ENCODE data around the gene ARMH4.

DNA sequence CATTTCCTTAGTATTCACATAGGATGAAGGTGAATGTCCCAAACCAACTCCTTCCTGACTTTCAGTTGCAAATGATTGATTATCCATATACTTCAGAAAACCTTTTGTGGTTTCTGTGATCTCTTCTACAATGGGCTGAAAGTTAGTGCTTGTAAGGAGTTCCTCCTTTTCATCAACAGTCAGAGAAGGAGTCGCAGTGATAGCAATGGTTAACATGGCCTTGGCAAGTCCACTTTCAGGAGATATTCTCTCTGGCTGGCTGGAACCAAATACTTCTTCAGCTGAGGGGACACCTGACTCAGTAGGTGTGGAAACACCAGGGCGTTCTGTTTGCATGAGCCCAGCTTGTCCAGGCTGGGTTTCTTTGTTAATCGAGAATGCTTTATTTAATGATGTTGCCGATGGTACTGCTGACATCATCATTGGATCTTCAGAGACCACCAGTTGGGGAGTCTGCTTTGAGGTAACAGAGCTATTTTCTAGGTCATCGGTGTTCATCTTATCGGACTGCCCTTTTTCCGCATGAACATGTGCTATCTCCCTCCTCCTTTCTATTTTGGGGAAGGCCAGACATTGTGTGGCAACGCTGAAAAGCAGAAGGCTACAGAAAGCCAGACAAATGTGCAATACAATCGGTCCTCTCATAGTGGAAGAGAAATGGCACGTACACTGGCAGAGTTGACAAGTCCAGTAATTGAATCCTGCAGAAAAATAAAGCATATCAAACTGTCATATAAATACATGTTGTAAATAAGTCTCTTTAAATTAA, 13.1 kb downstream of the ARMH4 start:
- TF ChIP-seq, protein P1, sequence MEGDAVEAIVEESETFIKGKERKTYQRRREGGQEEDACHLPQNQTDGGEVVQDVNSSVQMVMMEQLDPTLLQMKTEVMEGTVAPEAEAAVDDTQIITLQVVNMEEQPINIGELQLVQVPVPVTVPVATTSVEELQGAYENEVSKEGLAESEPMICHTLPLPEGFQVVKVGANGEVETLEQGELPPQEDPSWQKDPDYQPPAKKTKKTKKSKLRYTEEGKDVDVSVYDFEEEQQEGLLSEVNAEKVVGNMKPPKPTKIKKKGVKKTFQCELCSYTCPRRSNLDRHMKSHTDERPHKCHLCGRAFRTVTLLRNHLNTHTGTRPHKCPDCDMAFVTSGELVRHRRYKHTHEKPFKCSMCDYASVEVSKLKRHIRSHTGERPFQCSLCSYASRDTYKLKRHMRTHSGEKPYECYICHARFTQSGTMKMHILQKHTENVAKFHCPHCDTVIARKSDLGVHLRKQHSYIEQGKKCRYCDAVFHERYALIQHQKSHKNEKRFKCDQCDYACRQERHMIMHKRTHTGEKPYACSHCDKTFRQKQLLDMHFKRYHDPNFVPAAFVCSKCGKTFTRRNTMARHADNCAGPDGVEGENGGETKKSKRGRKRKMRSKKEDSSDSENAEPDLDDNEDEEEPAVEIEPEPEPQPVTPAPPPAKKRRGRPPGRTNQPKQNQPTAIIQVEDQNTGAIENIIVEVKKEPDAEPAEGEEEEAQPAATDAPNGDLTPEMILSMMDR (IDR thresholded peaks at IDR 0.05; ENCODE audit: low read depth, low read length, poor library complexity, severe bottlenecking): no peak
- no peak for TF ChIP-seq EZH2phosphoT487 (IDR thresholded peaks at IDR 0.05; ENCODE audit: borderline replicate concordance, low read length)

All from DOHH2 (cell line).